SIG-M5 (cell line): ENCODE data around the gene TRPV5.
"Not testable (repeated sequence)": the region's sequence is repeated elsewhere in the genome, so short reads cannot be mapped to it uniquely, and the experiment has no call there.

Experiments
- DNase-seq: peaks from one replicate; lab custom pipeline; 2025; lab: John Stamatoyannopoulos, UW

TRPV5 gene

DNA sequence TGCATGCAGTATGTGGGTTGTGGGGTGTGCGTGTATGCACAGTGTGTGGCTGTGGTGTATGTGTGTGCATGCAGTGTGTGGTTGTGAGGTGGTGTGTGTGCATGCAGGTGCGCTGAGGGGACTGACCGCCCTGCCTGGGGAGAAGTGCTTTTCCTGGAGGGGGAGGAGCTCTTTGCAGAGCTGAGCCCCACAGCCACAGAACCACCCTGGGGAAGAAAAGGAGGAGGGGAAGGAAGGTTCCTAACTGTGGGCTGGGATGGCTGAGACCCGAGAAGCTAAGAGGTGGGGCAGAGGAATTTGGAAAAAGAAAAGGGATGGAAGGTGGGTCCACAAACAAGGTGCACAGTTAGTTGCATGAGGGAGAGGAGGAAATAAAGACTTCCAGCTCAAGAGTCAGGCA, at the start of gene TRPV5:
TRPV5 (minus strand) TSS at position 123 of the 400 bp plus-strand sequence. CDS start 287 bp downstream, outside the sequence.
- DNase-seq = no peak

GRCh38 chr7:142978402-142978801, 44.9 kb upstream of the TRPV5 start:
- DNase-seq = not testable (repeated sequence)

DNA sequence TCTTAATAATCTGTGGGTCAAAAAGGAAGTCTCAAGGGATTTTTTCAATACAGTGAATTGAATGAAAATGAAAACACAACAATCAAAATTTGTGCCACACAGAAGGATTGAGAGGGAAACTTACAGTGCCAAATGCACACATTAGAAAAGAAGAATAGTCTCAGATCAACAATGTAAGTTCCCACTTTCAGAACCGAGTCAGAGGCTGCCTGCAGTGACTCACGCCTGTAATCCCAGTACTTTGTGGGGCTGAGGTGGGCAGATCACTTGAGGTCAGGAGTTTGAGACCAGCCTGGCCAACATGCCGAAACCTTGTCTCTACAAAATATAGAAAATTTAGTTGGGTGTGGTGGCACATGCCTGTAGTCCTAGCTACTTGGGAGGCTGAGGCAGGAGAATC, 41.1 kb upstream of the TRPV5 start:
- no peak for DNase-seq

DNA sequence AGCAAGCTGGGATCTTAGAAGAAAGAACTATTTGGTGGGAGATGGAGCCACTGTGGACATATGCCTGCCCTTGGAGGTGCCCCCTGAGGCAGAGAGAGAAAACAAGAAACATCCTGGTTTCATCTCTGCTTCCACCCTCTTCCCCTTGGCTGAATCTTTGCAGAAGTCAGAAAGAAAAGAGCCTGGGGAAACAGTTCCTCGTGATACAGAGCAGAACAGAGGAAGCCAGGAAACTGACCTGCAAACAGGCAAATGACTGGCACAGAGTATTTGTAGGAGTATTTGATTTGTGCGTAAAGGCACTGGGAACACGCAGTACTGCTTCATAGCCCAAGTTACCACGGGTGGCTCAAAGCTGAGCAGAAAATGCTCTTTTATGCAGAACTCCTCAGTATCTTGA, 35.6 kb upstream of the TRPV5 start:
- no peak for DNase-seq

- DNase-seq = no peak
Observed at GRCh38 chr7:142968229-142968628, 34.7 kb upstream of the TRPV5 start.

DNA sequence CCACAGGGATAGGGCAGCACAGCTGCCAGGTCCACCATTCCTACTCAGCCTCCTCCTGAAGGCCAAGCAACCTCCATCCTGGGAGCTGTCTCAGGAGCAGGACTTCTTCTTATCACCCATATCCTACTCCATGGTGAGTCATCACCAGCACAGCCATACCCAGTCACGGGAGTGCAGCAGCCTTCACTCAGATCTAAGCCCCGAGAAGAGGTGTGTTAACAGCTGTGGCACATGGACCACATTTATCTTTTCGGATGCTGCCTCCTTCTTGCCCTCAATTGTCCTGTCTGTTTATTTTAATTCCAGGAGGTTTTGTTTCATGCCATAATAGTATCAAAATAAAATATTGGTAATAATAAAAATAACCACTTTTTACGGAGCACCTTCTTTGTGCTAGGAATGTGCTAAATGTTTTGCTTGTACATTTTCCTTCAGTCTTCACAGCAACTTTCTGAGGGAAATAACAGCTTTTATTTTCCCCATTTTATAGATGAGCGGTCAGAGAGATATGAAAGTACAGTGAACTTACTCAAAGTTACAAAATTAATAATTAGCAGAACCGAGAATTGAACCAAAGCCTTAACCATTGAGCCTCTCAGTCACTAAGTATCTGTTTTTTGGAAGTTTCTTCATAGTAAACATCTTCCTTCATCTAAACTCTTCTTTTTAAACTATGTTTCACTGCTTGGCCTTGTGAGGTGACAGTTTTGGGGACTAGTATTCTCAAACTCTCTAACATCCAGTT, 31.1 kb upstream of the TRPV5 start:
- no peak for DNase-seq

GRCh38 chr7:142963993-142964392, 30.4 kb upstream of the TRPV5 start:
- no peak for DNase-seq

DNA sequence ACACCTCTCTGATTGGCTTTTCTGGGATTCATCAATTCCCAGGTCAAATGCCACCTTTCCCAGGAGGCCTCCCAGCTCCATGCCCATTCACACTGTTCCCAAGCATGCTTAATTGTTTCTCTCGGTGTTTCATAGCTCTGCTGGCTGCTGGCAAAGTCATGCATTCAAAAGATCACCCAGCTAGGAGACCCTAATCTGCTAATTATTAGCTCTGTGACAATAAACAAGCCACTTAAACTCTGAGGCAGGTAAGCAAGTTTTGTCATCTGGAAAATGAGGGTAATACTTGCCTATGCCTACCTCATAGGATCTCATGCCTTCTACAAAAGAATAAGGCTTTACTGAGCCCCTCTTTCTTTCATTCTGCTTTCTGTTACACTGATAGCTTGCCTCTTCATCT, 29.4 kb upstream of the TRPV5 start:
- no peak for DNase-seq

GRCh38 chr7:142961973-142962926, 28.7 kb upstream of the TRPV5 start, which contains the start of gene KEL:
Gene KEL, minus strand, starts transcription at chr7:142962363. Its CDS starts 157 bp downstream, at chr7:142962206.
- DNase-seq = no peak

GRCh38 chr7:142961595-142961972, 28.0 kb upstream of the TRPV5 start:
- DNase-seq = no peak

DNA sequence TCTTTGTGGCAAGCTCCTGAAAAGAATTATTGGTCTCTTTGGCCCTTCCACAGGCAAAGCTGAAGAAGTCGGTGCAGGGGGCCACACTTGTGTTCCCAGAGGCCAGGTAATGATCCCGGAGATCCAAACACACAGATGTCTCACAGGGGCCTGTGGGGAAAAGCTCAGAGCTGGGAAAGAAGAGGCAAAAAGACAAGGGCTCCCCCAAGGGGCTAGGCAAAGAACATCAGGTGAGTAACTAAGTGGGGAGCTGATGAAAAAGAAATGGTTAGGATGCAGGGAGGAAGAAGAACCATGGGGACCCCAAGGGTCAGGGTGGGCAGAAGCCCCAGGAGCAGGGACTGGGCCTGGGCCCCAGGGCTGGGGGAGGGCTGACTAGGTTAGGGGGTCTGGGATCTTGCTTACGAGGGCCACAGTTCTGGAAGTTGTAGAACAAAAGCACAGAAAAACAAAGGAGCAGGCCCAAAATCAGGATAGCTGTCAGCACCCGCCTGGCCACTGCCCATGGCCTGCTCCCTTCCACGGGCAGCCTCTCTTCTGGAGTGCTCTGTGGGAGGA, 27.5 kb upstream of the TRPV5 start:
- no peak for DNase-seq

DNA sequence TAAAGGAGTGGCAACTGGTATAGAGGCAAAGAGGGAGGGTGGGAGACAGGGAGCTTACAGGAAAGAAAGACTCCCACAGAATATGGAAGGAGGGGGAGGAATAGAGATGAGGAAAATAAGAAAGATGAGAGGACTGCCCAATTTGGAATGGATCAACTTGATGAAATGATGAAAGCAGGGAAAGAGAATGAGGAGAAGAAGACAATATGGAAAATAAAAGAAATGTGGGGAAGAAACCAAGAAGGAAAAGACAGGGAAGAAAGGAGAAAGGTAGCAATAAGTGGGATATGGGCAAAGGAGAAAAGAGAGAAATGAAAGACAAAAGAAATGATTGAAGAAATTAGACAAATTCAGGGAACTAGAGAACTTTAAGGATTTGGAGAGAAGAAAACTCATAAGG, 25.7 kb upstream of the TRPV5 start:
- DNase-seq = no peak

GRCh38 chr7:142957723-142958122, 24.2 kb upstream of the TRPV5 start:
- DNase-seq = no peak

- DNase-seq = no peak
Observed at GRCh38 chr7:142956951-142957623, 23.5 kb upstream of the TRPV5 start.

DNA sequence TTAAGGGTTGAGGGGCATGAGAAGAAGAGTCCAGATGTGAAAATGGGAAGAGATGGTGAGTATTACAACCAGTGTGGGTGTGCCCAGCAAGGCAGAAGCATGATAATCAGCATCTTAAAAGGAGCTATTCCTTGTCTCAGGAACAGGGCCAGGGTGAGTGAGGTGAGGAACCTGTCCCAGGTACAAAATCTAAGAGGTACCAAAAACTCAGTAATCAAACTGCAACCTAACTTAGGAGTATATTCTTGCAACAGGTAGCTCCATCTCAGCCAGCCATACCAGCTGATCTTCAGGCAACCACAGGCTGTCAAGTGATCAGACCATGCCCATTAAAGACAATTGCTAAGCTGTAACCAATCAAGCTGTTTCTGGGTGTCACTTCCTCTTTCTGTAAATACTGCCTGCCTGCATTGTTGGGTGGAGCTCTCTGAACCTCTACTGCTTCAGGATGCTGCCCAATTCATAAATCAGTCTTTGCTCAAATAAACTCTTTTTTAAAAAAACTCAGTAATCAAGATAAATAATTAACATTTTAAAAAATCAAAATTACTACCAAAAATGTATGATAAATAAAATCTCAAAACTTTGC, 21.2 kb upstream of the TRPV5 start:
- DNase-seq = no peak

DNA sequence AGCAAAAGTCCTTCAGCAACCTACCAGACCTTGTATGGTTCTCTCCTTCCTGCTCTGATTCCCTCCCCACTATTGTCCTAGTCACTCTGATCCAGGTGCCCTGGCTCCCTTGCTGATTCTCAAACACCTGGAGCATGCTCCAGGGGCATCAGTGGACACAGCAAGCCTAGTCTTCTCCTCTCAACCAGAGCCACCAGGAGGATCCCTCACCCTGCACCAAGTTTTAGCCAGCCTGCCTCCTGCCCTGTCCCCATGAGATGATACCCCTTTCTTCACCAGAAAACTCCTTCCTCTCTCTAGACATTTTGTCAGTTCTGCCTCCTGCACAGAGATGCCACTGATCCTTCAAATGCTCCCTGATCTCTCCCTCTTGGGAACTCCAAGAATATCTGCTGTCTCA, 16.7 kb upstream of the TRPV5 start:
- no peak for DNase-seq

- DNase-seq = no peak
Observed at GRCh38 chr7:142948603-142949002, 15.1 kb upstream of the TRPV5 start.

DNA sequence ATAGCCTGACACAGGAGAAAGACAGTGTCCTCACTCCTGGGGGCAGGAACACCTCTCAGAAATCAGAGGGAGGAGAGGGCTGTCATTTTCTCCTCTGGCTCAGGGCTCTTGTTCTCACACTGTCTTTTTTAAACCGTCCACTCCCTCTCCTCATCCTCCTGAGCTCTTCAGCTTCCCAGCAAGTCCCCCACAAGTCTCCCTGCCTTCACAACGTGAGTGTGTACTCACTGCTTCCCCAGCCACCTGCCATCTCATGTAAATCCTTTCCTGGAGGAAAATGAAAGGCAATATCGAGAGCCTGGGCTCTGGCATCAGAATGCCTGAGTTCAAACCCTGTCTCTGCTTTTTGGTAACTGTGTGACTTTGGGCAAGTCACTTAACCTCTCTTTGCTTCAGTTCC, 11.5 kb upstream of the TRPV5 start:
- no peak for DNase-seq

GRCh38 chr7:142943706-142944268, 10.2 kb upstream of the TRPV5 start:
- no peak for DNase-seq

DNA sequence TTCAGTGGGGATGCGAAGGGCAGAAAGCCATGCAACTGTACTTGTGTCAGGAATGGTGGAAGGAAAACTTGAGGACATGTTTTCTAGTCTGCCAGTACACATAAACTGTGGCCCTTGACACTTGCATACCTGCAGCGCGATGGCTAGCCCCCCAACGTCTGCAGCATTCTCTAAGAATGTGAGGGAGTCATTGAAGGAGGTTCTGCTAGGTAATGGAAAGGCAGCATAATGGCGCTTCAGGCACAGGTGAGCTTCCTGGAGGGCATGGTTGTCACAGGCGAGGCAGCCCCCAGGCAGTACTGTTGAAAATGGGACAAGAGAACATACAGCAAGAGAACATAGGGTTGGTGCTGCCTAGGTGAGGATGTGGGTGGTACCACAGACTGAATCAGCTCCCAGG, 9.2 kb upstream of the TRPV5 start:
- no peak for DNase-seq

DNA sequence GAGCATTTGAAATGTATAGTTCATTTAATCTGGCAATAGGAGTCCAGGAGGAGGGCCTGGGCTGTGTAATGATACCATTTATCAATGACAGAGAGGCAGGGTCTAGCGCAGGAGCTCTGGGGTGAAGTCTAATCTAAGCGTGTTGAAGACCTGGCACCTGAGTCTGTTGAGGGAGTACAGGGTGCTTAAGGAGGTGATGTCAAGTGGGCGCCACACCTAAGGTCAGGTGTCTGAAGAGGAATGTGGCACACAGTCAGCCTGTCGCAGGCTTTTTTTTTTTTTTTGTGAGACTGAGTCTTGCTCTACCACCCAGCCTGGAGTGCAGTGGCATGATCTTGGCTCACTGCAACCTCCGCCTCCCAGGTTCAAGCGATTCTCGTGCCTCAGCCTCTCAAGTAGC, 8.0 kb upstream of the TRPV5 start:
- no peak for DNase-seq
